Type B pancreatic cell (in vitro differentiated cells): Measurements from ENCODE around the gene DNMT1. TPM values are rescaled to one million over a fixed set of nuclear protein-coding genes. Genes with fewer than 3 reads are reported as not detected.
A peak's percentile ranks its signal among the peaks of the same experiment; 100 is the strongest.
"Not testable (repeated sequence)": the region's sequence is repeated elsewhere in the genome, so short reads cannot be mapped to it uniquely, and the experiment has no call there.

ENCODE experiments used
- DNase-seq: peaks from one replicate; pipeline ENCODE4 v3.0.0; 2021; ENCODE audit warnings: mixed read lengths; ENCODE audit not compliant: unreplicated experiment; ENCODE audit errors: extremely low spot score
- H3K27ac Mint-ChIP-seq: 2 replicates; pipeline ENCODE4 v1.8.0; 2021; ENCODE audit warnings: mild to moderate bottlenecking, mixed read lengths
- H3K27me3 Mint-ChIP-seq: 2 replicates; pipeline ENCODE4 v1.8.0; 2021; ENCODE audit warnings: mixed read lengths
- H3K36me3 Mint-ChIP-seq: 2 replicates; pipeline ENCODE4 v1.8.0; 2021; ENCODE audit warnings: mixed read lengths
- H3K4me1 Mint-ChIP-seq: one replicate; pipeline ENCODE4 v1.8.0; 2021; ENCODE audit warnings: mixed read lengths; ENCODE audit not compliant: unreplicated experiment
- H3K4me3 Mint-ChIP-seq: 2 replicates; pipeline ENCODE4 v1.8.0; 2021; ENCODE audit warnings: mild to moderate bottlenecking, mixed read lengths
- H3K9me3 Mint-ChIP-seq: 2 replicates; pipeline ENCODE4 v1.8.0; 2021; ENCODE audit warnings: mixed read lengths
- long read RNA-seq: library from polyadenylated mRNA; unstranded; transcript quantifications from one replicate; pipeline ENCODE4 v2.0.0, GENCODE V29; 2020
- total RNA-seq: library from RNA; stranded (reverse); gene quantifications from 2 replicates; pipeline ENCODE4 v1.2.1, GENCODE V29; 2021; ENCODE audit warnings: low replicate concordance
- TF ChIP-seq, protein P1 (sequence below): fragments of 200-600 bp; sonication (generic); conservative IDR thresholded peaks from 2 replicates; pipeline ENCODE4 v1.5.0; 2021; ENCODE audit warnings: antibody characterized with exemption, mild to moderate bottlenecking

DNMT1 gene
- total RNA-seq: 85.0 and 167 TPM in 2 replicates
- long read RNA-seq, partial matches to known transcripts: 30 of 37 reads
- long read RNA-seq, other reads (novel, unspliced or antisense): 7 of 37 reads

- Mint-ChIP-seq H3K27ac (peak within 1 kb of the TSS; percentile 88), H3K4me3 (peak within 1 kb of the TSS; percentile 95), H3K9me3 (no peaks in the 10 kb centered on the region), H3K36me3 (no peaks in the 10 kb centered on the region), H3K27me3 (no peaks in the 10 kb centered on the region), H3K4me1 (peaks cover 6% of the 10 kb centered on the region)
- TF ChIP-seq, protein P1, sequence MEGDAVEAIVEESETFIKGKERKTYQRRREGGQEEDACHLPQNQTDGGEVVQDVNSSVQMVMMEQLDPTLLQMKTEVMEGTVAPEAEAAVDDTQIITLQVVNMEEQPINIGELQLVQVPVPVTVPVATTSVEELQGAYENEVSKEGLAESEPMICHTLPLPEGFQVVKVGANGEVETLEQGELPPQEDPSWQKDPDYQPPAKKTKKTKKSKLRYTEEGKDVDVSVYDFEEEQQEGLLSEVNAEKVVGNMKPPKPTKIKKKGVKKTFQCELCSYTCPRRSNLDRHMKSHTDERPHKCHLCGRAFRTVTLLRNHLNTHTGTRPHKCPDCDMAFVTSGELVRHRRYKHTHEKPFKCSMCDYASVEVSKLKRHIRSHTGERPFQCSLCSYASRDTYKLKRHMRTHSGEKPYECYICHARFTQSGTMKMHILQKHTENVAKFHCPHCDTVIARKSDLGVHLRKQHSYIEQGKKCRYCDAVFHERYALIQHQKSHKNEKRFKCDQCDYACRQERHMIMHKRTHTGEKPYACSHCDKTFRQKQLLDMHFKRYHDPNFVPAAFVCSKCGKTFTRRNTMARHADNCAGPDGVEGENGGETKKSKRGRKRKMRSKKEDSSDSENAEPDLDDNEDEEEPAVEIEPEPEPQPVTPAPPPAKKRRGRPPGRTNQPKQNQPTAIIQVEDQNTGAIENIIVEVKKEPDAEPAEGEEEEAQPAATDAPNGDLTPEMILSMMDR: no peak
- DNase-seq: peak; percentile 99
These were observed at the start of gene DNMT1 for GRCh38 chr19:10194500-10195198. DNMT1 (minus strand) TSS chr19:10194953; CDS start chr19:10194899, 54 bp downstream.

DNA sequence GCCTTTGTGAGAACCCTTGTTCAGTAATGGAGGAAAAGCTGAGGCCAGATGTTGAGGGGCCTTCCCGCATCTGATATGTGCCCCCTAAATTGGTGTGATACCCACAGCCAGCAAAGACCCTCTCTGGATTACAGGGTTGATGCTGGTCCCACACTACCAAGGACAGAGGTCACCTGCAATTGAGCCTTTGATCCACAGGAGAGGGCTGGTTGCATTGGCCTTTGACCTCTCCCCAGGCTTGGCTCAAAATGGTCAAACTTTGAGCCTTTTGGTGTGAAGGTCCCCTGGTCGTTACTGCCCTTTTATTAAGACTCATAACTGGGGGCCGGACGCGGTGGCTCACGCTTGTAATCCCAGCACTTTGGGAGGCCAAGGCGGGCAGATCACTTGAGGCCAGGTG lies 48.9 kb upstream of the DNMT1 start:
- Mint-ChIP-seq H3K4me1 (no peaks in the 10 kb centered on the region), H3K27ac (no peak overlapping the region), H3K36me3 (no peaks in the 10 kb centered on the region), H3K9me3 (no peaks in the 10 kb centered on the region), H3K4me3 (no peak overlapping the region), H3K27me3 (no peaks in the 10 kb centered on the region)
- no peak for DNase-seq
- TF ChIP-seq, protein P1: no peak

- not testable (repeated sequence) for DNase-seq, H3K27me3 Mint-ChIP-seq, H3K4me1 Mint-ChIP-seq, H3K4me3 Mint-ChIP-seq, H3K27ac Mint-ChIP-seq, H3K36me3 Mint-ChIP-seq, H3K9me3 Mint-ChIP-seq
These were observed 47.2 kb upstream of the DNMT1 start for GRCh38 chr19:10241826-10242449.

GRCh38 chr19:10238172-10238783 lies 43.5 kb upstream of the DNMT1 start:
- H3K27ac Mint-ChIP-seq: peak overlapping the region; percentile 59
- no peak overlapping the region for H3K4me3 Mint-ChIP-seq

DNA sequence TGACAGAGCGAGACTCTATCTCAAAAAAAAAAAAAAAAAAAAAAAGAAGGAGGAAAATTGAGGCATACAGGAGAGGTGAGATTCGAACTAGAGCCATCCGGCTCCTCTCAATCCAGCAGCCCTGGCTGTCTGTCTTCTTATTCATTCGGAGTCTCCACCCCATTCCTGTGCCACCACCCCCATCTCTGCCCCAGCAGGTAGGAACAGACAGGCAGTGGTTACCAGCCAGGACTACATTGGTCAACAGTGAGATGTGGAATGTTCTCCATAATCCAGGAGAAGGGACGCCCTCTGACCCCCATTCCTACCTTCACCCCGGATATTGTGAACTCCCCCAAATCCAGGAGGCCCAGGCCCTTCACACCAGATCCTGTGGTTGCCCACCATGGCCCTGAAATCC lies 42.9 kb upstream of the DNMT1 start:
- TF ChIP-seq, protein P1: no peak
- H3K4me1 Mint-ChIP-seq: peaks cover 12% of the 10 kb centered on the region
- peak overlapping the region; percentile 59 for H3K27ac Mint-ChIP-seq
- no peak for DNase-seq
- no peaks in the 10 kb centered on the region for H3K27me3 Mint-ChIP-seq
- H3K4me3 Mint-ChIP-seq: no peak overlapping the region
- no peaks in the 10 kb centered on the region for H3K9me3 Mint-ChIP-seq
- no peaks in the 10 kb centered on the region for H3K36me3 Mint-ChIP-seq

More at GRCh38 chr19:10238172-10238783, 43.5 kb upstream of the DNMT1 start:
- no peaks in the 10 kb centered on the region for H3K36me3 Mint-ChIP-seq
- H3K27me3 Mint-ChIP-seq: no peaks in the 10 kb centered on the region
- TF ChIP-seq, protein P1: no peak
- H3K9me3 Mint-ChIP-seq: no peaks in the 10 kb centered on the region
- H3K4me1 Mint-ChIP-seq: peaks cover 12% of the 10 kb centered on the region
- DNase-seq: no peak

GRCh38 chr19:10235409-10235808 lies 40.7 kb upstream of the DNMT1 start:
- H3K9me3 Mint-ChIP-seq, H3K36me3 Mint-ChIP-seq: not testable (repeated sequence)
- peak overlapping the region; percentile 24 for H3K27ac Mint-ChIP-seq

More at GRCh38 chr19:10235409-10235808, 40.7 kb upstream of the DNMT1 start:
- not testable (repeated sequence) for DNase-seq, H3K4me3 Mint-ChIP-seq, H3K27me3 Mint-ChIP-seq
- H3K4me1 Mint-ChIP-seq: peaks cover 12% of the 10 kb centered on the region
